Epithelial cell of umbilical artery (primary cell): ENCODE measurements around the gene FANCL. TPM values are rescaled to one million over a fixed set of nuclear protein-coding genes. Genes with fewer than 3 reads are reported as not detected.

ENCODE experiments used
- total RNA-seq: library from RNA; depleted of rRNA; stranded (reverse); fragments of >200 nt; gene quantifications from 2 replicates; pipeline ENCODE4 v1.2.3, GENCODE V29; 2014

Gene FANCL
- 19.2 and 23.1 TPM in 2 replicates for total RNA-seq

DNA sequence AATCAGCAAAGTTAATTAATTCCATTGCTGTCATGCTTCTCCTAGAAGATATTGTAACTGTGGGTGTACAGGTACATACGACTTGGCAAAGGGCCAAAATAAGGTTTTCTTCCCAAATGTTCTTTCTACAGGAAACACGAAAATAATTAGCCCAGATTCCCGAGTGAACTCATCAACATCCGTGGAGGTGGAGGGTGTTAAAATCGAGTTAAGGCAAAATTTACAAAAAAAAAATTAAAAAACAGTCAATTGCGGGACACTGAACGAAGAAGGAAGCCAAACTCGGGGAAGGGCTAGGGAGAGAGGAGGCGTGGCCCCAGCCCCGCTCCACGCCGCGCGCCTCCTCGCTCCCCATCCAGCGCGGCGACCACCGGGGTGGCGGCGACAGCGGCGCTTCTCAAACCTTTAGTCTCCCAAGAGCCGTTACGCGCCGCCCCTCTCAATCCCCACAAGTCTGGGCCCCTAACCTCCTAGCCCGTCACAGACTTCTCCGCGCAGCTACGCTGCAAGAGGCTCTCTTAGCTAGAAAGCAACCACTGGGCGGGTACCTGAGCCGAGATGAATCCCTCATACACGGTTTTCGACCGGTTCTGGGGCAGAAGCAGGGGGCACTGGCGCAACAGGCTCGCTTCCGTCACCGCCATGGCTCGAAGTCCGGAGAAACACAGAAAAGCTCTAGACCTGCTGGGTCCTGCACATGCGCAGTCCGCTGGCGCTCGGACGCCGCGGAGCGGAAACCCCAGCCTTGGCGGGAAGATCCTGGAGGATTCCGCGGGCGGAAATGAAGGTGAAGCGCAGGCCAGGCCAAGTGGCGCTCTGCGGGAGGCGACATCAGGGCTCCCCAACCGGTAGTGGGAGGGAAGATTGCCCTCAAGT, at the start of gene FANCL:
Gene FANCL, minus strand, starts transcription at position 656 of the 876 bp plus-strand sequence. Its CDS starts 12 bp downstream, at position 644.

Other genes starting within 250 kb of the FANCL start
- 38.3 and 57.1 TPM in 2 replicates for gene VRK2, start 194.5 kb downstream of the FANCL start, total RNA-seq